Sciatic nerve (tissue), 2 donors: ENCODE results near the gene TMEM30A. TPM values are rescaled to one million over a fixed set of nuclear protein-coding genes. Genes with fewer than 3 reads are reported as not detected.

ENCODE experiments used
- ATAC-seq: fragments of 200-7000 bp; cut with Tn5 transposase; one replicate; pipeline ENCODE4 v1.9.1; 2020; ENCODE audit warnings: mild to moderate bottlenecking, moderate library complexity
- DNase-seq: peaks from one replicate; pipeline ENCODE4 v3.0.0-alpha.2; 2020; ENCODE audit warnings: low spot score
- intact Hi-C: fragments of 100-400 bp; cut with DNase I; formaldehyde crosslinking; loops from one replicate; pipeline ENCODE4 v1.14.2; 2022
- total RNA-seq: library from RNA; stranded (reverse); fragmentation: NEBNext Ultra II Directional; extraction: Animal tissue kit (Norgen Biotek cat#: 25700); gene quantifications from one replicate; pipeline ENCODE4 v1.2.1, GENCODE V29; 2021
- donor health status: DM: no; HTN: no; CAD: no.
- donor health status: DM: no; HTN: no; CAD: no.

TMEM30A gene
- total RNA-seq = 104 TPM

DNA sequence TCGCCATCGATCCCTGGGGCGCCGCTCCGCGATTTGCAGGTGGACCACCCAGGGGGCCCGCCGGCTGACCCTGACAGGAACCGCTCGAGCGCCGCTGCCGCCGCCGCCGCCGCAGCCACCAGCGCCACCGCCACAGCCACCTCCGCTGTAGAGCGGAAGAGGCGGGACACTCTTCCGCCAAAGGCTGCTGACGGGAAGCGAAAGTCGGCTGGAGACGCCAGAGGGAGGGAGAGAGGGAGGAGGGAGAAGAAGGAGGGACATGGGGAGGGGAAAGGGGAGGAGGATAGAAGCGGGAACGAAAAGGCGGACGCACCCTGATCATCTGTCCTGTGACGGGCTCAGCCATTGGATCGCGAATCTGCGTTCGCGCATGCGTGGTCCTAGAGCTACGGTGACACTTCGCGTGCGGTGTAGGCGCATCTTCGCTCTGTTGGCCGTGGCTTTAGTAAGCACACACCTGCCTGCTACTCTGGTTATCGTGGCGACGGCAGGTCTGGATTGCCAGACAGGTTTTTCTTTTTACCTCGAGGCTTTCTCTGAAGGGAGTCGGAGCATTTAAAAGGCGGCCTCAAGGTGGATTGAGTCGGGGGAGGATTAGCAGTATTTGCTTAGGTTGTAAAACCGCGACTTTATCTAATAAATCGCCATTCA, at the start of gene TMEM30A:
Gene TMEM30A, minus strand, starts transcription at position 161 of the 651 bp plus-strand sequence. Its CDS starts 154 bp downstream, at position 7.
- peak; percentile 97 for DNase-seq
- ATAC-seq = peak; percentile 100
- intact Hi-C loops = no loop called here

DNA sequence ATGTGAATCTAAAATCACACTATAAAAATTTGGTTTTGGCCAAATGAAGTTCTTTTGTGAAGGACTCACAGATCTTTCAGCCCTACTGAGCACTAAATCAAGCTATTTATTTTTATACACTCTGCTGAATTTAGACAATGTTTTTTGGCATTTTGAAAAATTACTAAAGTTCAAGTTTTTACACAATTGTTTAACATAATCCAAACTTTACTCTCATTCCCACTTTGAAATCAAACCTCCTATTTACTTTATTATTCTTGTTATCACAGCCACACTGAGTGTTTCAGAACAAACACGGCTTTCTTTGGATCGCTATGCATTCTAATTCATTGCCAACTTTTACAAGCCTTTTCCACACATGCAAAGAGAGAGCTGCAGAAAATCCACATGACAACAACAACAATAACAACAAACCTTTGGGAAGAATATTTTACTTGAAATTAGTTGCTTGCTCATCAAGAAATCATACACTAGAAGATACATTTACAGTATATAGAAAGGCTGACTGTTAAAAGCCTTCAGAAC, 49.1 kb upstream of the TMEM30A start:
- intact Hi-C loops = no loop called here
- ATAC-seq = no peak

DNA sequence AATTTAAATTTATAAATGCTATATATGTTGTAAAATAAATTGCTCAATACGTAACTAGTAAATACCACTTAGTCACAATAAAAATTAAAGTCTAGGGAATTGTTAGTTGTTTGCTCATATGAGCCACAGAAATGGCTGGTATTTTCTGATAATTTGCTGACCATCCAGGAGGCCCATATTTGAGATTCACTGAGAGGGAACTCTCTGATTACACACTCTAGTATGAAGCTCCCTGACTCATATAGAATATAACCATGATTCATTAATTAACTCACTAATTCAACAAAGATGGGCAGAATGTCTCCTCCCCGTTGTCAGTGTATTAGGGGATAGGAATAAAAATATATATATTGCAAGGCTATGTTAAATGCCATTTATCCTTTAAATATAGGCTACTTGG, 46.6 kb upstream of the TMEM30A start:
- intact Hi-C loops = no loop called here
- ATAC-seq (no peak), DNase-seq (no peak)

More for the DNA sequence above, 49.1 kb upstream of the TMEM30A start:
- no peak for DNase-seq

DNA sequence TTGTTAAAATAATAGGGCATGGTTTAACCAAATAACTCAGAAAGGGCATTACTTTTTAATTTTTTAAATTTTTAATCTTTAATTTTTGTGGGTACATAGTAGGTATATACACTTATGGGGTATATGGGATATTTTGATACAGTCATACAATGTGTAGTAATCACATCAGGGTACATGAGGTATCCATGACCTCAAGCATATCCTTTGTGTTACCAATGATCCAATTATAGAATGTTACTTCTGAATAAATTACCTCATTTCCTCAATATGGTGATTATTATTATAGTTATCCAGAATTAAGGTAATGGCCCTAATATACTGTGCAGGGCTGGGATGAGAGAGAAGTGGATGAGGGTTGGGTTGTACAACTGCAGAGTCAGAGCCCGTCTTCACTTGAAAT, 45.1 kb upstream of the TMEM30A start:
- ATAC-seq = no peak
- intact Hi-C loops = no loop called here
- DNase-seq = no peak

DNA sequence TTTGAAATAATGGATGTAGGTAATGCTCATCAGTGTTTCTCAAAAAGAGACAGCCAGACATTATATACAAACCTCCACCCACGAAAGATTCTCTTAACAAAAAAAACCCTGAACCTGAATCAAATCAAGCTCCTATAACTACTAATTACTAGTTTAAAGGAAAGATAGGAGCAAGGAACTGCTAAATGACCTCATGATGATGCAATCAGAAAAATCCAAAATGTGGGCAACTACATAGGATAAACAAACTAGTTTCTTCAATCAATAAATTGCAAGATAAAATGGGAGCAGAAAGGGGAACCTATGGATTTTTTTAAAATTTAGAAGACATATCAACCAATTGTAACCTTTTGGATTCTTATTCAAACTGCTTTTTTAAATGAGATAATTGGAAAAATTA, 43.2 kb upstream of the TMEM30A start:
- ATAC-seq (no peak), DNase-seq (no peak)
- intact Hi-C loops = no loop called here

DNA sequence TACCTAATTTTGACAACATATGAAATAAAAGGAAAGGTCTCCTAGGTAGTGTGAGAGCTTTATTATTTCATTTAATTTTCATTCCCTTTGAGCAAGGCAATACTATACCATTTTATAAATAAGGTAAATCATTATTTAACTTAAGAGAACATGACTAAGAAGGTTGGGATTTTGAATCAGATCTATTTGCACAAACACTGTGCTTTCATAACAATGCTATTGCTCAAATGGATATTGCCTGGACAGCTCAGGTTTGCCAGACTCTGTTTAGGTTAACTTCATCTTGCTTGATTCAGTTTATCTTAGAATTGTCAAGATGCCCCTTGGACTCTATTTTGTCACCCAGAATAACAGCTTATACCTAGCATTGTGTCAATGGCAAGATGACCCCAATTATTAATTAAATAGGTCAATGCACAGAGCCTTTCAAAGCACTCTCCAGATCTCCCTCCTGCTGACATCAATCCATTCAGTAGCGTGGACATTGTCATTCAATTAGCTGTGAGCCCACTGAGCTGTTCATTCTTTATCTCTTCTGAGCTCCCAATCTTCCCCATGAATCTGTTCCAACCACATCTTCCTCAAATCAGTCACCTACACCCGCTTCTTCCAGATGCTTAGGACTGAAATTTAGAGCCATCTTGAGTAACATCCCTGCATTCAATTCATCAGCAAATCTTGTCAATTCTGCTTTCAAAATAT, 42.1 kb upstream of the TMEM30A start:
- ATAC-seq (no peak), DNase-seq (no peak)
- intact Hi-C loops = no loop called here

DNA sequence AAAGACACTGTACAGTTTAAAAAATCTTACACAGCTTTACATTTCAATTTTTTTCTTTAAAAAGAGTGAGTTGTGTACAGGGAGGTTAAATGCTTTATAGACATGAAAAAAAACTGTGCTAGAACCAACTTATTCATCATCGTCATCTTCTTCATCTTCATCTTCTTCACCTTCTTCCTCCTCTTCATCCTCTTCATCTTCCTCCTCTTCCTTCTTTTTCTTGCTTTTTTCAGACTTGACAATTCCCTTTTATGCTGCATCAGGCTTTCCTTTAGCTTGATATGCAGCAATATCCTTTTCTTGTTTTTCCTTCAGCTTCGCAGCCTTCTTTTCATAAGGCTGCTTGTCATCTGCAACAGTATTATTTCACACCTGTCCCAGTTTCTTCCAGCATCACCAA, 34.3 kb upstream of the TMEM30A start:
- ATAC-seq = no peak
- intact Hi-C loops = no loop called here
- no peak for DNase-seq

DNA sequence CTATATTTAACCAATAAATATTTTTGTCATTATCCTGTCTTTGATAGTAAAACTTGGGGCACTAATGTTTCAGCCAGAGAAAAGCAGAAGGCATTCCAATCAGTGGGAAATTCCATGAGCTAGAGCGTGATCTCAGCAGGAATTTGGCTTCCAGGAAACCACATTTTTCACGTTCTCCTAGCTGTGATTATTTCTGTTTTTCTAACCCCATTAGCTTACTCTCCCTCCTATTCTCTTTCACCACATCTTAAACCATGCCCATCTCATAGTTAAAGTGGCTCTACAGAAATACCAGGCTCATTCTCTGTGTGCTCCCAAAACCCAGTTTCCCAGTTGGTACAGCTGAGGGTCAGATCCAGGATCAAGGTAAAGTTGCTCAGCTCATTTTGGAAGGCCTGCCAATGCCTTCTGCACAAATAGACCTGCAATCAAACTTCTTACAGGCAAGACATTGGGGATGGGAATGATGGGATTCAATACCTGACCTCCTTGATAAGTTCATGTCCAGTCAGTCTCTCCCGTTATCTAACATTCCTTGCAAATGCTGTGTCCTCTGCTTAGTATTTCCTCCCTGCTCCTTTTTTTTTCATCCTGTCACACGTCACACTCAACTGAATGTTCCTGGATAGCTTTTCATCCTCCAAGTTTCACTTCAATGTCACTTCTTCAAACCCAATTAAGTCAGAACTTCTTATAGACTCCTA, 33.1 kb upstream of the TMEM30A start:
- ATAC-seq = peak; percentile 46
- intact Hi-C loops = no loop called here
- DNase-seq = no peak

DNA sequence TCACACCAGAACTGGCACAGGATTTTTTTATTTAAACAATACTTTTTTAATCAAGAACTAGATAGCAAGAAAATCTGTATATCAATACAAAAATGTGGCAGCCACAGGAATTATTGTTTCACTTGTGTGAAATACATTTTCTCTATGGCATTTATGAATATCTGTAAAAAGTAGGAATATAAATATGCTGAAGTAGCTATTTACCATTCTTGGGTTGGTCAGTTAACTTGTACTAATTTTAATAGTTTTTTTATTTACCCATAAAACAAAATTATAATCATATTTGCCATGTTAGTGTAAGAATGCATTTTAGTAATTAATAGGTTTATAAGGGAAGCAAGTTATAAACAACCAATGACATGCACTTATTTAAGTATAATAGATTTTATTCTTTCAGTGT, 31.4 kb upstream of the TMEM30A start:
- DNase-seq (no peak), ATAC-seq (no peak)
- intact Hi-C loops = no loop called here

DNA sequence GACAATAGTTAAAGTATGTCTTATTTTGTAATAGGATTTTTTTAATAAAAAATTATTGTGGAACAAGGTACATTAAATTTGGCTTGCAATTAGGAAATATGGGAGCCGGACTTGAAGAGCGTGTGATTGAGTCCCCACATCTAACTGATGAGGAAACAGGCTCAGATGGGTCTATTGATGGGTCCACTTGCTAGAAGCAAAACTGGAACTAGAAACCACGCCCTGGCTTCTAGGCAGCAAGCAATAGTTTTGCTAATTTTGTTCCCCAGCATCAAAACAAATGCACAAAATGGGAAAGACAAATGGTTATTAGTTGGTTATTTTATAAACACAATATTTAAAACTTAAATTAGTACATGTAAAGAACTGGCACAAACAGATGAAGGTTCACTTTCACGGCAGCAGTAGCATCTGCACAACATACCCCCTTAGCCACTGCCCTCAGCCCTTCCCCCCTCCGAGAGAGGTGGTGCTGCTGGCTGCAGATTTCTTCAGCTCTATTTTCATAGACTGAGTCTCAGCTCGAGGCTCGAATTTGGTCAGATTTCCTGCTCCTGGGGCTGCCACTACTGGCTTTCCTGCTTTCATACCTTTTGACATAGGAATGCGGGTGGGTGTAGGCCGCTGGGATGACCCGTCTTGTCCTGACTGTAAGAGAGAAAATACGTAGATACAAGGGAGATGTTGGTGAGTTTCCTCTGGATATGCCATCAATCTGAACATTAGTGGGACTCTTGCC, 23.8 kb upstream of the TMEM30A start:
- intact Hi-C loops = loop anchor here (10.0 kb wide), 1 partner anchor 206 kb away; no protein-coding TSS in a partner anchor
- DNase-seq (no peak), ATAC-seq (no peak)

DNA sequence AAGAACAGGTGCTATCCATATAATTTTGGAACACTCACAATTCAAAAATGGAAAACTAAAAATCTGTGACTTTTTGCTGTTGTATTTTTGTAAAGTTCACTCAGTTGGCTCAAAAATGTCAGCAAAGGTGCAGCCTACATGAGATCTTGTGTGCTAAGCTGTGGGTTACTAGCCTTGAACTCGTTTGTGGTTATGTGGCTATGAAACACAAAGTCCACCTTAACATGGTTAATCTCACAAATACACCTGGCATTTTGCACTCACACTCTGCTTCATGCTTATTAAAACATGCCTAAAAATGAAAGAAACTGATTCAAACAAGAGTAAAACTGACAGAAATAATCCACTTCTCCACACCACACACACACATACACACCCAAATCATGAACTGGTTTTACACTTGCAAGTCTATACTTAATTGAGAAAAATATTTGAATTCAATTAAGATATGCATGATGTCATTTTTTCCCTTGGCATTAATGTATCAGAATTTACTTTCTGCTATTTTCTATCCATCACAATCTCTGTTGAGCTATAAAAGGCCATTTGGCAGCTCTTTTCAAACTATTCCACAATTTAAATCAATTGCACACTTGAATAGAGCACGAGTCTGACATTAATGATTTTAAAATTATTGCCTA, 22.9 kb upstream of the TMEM30A start:
- ATAC-seq (no peak), DNase-seq (no peak)
- intact Hi-C loops = loop anchor here (10.0 kb wide), 1 partner anchor 207 kb away; no protein-coding TSS in a partner anchor

DNA sequence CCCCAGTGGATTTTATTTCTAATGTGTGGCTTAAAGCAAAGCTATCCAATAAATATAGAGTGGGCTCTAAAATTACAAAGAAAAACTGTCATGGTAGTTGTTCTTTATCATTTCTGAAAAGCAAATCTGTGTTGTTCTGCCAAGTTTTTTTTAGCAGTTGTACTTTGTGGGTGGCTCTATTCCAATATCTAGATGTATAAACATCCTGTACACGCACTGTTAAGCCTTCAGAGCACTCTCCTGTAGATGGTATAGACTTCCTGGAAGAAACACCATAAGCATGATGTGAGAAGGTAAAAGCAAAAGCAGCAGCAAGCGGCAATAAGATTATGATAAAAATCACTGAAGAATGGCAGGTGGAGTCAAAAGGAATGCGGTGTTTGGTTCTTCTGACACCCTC, 21.5 kb upstream of the TMEM30A start:
- DNase-seq (no peak), ATAC-seq (no peak)
- intact Hi-C loops = loop anchor here (10.0 kb wide), 1 partner anchor 209 kb away; no protein-coding TSS in a partner anchor

DNA sequence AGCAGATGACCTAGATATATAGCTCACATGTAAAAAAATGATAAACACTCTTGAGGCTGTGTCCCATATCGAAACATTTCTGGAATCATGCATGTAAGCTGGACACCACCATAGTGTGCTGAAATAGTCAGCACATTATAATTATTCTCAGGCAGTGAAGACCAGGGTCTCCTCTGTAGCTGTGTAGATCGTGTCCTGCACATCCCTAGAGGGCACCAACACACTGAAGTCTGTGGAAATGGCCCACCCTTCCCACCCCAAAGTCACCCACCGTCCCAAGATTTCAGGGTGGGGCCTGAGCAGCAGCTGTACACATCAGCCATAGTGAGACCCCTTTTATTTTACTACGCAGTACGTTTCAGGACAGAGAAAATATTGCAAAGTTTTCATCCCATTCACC, 21.0 kb upstream of the TMEM30A start:
- ATAC-seq (no peak), DNase-seq (no peak)
- intact Hi-C loops = loop anchor here (10.0 kb wide), 1 partner anchor 209 kb away; no protein-coding TSS in a partner anchor

DNA sequence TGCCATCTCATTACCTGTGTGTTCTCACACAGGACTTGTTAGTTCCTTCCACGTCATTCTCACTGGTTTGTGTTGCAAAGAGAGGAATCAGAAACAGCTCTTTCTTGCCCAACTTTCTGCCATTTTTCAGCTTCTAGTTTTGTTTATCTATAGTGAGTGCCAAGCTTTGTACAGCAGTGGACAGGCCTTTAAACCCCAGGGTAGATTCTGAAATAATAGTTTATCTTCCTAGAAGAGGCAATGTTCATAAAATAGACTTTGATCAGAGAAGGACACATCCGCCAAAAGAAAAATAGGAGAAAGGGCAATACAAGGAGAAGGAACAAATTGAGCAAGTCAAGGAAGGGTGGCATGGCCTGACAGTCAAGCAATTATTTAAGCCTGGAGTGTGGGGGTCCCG, 17.7 kb upstream of the TMEM30A start:
- ATAC-seq (no peak), DNase-seq (no peak)
- intact Hi-C loops = loop anchor here (10.0 kb wide), 1 partner anchor 213 kb away; no protein-coding TSS in a partner anchor

DNA sequence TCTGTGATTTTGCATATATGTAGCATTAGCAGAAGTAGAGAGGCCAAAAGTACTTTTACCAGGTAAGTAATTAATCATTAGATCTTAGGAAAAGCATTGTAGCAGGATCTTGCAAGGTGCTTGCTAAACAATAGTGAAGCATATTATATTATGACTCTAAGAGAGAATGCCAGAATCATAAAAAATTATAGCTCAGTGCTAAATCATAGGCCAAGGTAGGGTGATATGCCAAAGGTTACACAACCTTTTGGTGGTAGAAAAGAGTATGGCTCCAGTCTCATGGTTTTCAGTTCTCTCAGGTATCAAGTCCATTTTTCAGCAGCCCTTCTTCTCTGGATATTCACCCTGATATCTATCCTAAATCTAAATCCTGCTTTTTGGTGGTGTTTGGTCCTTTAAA, 16.9 kb upstream of the TMEM30A start:
- intact Hi-C loops = loop anchor here (10.0 kb wide), 1 partner anchor 213 kb away; no protein-coding TSS in a partner anchor
- ATAC-seq (no peak), DNase-seq (no peak)

DNA sequence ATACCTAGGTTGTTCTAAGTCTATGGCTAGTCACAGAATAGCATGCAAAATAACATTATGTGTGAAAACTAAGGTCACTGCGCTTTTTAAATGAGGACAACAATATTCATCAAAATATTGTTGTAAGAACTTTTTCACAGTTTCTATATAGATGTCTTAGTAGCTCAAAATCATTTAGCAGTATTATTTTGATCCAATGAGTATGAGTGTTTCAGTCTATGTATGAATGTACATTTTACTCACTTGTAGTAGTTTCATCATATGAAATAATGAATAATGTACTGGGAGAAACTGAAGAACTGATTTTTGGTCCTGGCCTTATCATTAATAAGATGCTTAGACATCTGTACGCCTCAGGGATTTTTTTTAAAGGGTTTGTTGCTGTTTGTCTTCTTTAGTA, 16.5 kb upstream of the TMEM30A start:
- intact Hi-C loops = loop anchor here (10.0 kb wide), 1 partner anchor 214 kb away; no protein-coding TSS in a partner anchor

DNA sequence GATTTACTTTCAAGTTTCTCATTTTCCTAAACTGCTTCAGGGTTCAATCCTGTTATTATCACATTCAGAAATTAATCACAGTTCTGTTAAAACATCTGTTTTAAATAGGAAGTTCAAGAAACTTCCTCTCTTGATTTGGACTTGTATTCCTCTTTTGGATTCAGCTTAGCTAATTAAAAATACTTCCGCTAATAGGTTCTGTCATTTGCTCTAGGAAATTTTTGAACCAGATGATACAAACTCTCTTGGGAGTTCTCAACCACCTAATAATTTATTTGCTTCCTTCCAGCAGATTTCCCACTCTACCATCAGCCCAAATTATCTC, 15.9 kb upstream of the TMEM30A start:
- intact Hi-C loops = loop anchor here (10.0 kb wide), 1 partner anchor 214 kb away; no protein-coding TSS in a partner anchor
- DNase-seq (no peak), ATAC-seq (no peak)

More for the DNA sequence above, 16.5 kb upstream of the TMEM30A start:
- DNase-seq (no peak), ATAC-seq (no peak)

DNA sequence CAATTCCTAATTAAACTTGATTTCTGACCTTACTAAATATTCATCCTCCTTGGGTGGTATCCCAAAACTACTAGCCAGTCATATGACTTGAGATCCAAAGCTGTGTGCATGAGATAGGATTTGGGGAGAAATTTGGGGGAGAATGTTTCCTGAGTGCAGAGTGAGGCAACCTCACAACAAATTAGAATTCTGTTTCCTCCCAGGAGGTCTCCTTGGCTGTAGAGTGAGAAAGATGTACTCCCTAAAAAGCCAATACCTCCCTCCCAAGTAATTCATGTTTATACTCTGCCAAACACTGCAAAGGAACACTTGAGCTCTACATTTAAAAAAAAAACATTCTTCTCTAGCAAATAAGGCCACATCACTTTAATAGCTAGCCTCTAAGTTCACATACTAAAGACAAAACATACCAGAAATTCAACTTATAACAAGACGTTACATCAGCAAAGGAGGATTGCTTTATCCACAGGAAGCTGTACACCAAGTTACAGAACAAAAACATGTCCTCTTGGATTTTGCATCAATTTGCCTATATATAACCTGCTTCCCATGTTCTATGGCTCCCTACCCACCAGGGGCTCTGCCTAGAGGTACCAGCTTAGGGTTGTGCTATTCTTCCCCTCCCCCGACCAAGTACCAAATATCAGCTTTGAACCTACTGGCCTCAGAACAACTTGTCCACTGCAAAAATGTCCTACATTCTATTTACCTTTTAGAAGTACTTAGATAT, 15.4 kb upstream of the TMEM30A start:
- no peak for ATAC-seq
- DNase-seq = no peak
- intact Hi-C loops = loop anchor here (10.0 kb wide), 1 partner anchor 215 kb away; no protein-coding TSS in a partner anchor
